ENCODE results near the gene ANK3. TPM values are rescaled to one million over a fixed set of nuclear protein-coding genes. Genes with fewer than 3 reads are reported as not detected.

ANK3 gene
- polyA plus RNA-seq, 1 donor (not counting 4 experiments of a cell fraction or from before 2014, with no cell fraction given), result 8.3 TPM

GRCh38 chr10:60377042-60377352 is 12.7 kb downstream of the ANK3 start:
- no peaks in the 10 kb centered on the region for H3K36me3 ChIP-seq (ENCODE audit: control insufficient read depth in 2 of 2, extremely low read depth in 1 of 2, insufficient read depth in 2 of 2, low read length in 2 of 2)
- no peak overlapping the region for H3K27ac ChIP-seq (ENCODE audit: control insufficient read depth, insufficient read depth, low read length)
- no peak for TF ChIP-seq CTCF (optimal IDR thresholded peaks at IDR 0.05 in 1 of 3, IDR thresholded peaks at IDR 0.05 in 1 of 3, conservative IDR thresholded peaks at IDR 0.05 in 1 of 3; ENCODE audit: extremely low read depth in 1 of 3, insufficient read depth in 2 of 3, low read length in 3 of 3)
- no peaks in the 10 kb centered on the region for H4K20me1 ChIP-seq (ENCODE audit: control insufficient read depth, extremely low read depth, insufficient read depth, low read length)
- H3K27me3 ChIP-seq (ENCODE audit: control insufficient read depth, extremely low read depth, insufficient read depth, low read length), result no peaks in the 10 kb centered on the region
- H3K9ac ChIP-seq (ENCODE audit: control insufficient read depth, extremely low read depth, insufficient read depth, low read length), result no peak overlapping the region
- no peak overlapping the region for H2AFZ ChIP-seq (ENCODE audit: control insufficient read depth, low read length)
- H3K9me3 ChIP-seq (ENCODE audit: control insufficient read depth, low read depth, low read length), result no peaks in the 10 kb centered on the region
- no peaks in the 10 kb centered on the region for H3K79me2 ChIP-seq (ENCODE audit: control insufficient read depth, insufficient read depth, low read length)
- H3K9me1 ChIP-seq (ENCODE audit: control insufficient read depth, extremely low read depth, insufficient read depth, low read length), result no peaks in the 10 kb centered on the region
- FAIRE-seq, result no peak
- DNase-seq (ENCODE audit: low read depth, low spot score), result no peak
- H3K4me3 ChIP-seq (ENCODE audit: control insufficient read depth in 2 of 3, extremely low read depth in 1 of 3, insufficient read depth in 2 of 3, low read depth in 1 of 3, low read length in 3 of 3), result no peak overlapping the region
- H3K4me1 ChIP-seq (ENCODE audit: control insufficient read depth, extremely low read depth, insufficient read depth, low read length), result peaks cover 4% of the 10 kb centered on the region
- H3K4me2 ChIP-seq (ENCODE audit: control insufficient read depth, extremely low read depth, insufficient read depth, low read depth, low read length), result no peak overlapping the region
- dilution Hi-C loops (cut with MboI; ENCODE audit: extremely low pct_ligation_motif_present, low sequenced_read_pairs), result no loop called here

GRCh38 chr10:60376221-60377041 is 13.2 kb downstream of the ANK3 start:
- FAIRE-seq (no peak), DNase-seq (ENCODE audit: low read depth, low spot score) (no peak)

More at GRCh38 chr10:60376221-60377041, 13.2 kb downstream of the ANK3 start:
- no peak overlapping the region for H3K4me3 ChIP-seq (ENCODE audit: control insufficient read depth in 2 of 3, extremely low read depth in 1 of 3, insufficient read depth in 2 of 3, low read depth in 1 of 3, low read length in 3 of 3)
- H3K27me3 ChIP-seq (ENCODE audit: control insufficient read depth, extremely low read depth, insufficient read depth, low read length), result no peaks in the 10 kb centered on the region
- H2AFZ ChIP-seq (ENCODE audit: control insufficient read depth, low read length), result no peak overlapping the region
- H3K36me3 ChIP-seq (ENCODE audit: control insufficient read depth in 2 of 2, extremely low read depth in 1 of 2, insufficient read depth in 2 of 2, low read length in 2 of 2), result no peaks in the 10 kb centered on the region
- H3K79me2 ChIP-seq (ENCODE audit: control insufficient read depth, insufficient read depth, low read length), result no peaks in the 10 kb centered on the region
- H4K20me1 ChIP-seq (ENCODE audit: control insufficient read depth, extremely low read depth, insufficient read depth, low read length), result no peaks in the 10 kb centered on the region
- H3K9me3 ChIP-seq (ENCODE audit: control insufficient read depth, low read depth, low read length), result no peaks in the 10 kb centered on the region
- TF ChIP-seq CTCF (optimal IDR thresholded peaks at IDR 0.05 in 1 of 3, IDR thresholded peaks at IDR 0.05 in 1 of 3, conservative IDR thresholded peaks at IDR 0.05 in 1 of 3; ENCODE audit: extremely low read depth in 1 of 3, insufficient read depth in 2 of 3, low read length in 3 of 3) (no peak), EZH2 (IDR thresholded peaks at IDR 0.05; ENCODE audit: low read length) (no peak)
- no peaks in the 10 kb centered on the region for H3K9me1 ChIP-seq (ENCODE audit: control insufficient read depth, extremely low read depth, insufficient read depth, low read length)
- H3K9ac ChIP-seq (ENCODE audit: control insufficient read depth, extremely low read depth, insufficient read depth, low read length), result no peak overlapping the region
- dilution Hi-C loops (cut with MboI; ENCODE audit: extremely low pct_ligation_motif_present, low sequenced_read_pairs), result no loop called here
- no peak overlapping the region for H3K4me2 ChIP-seq (ENCODE audit: control insufficient read depth, extremely low read depth, insufficient read depth, low read depth, low read length)
- H3K27ac ChIP-seq (ENCODE audit: control insufficient read depth, insufficient read depth, low read length), result no peak overlapping the region
- peaks cover 4% of the 10 kb centered on the region for H3K4me1 ChIP-seq (ENCODE audit: control insufficient read depth, extremely low read depth, insufficient read depth, low read length)

All from keratinocyte (primary cell).